Activated CD4-positive, alpha-beta T cell treated with anti-CD3 and anti-CD28 coated beads for 24 hours (primary cell): Measurements from ENCODE around the gene N4BP3.

Source experiments
- DNase-seq, 2 donors: peaks; one replicate each; pipeline ENCODE4 v3.0.0-alpha.2; 2020; ENCODE audit warnings: low read depth in 2 of 2

The N4BP3 gene

DNA sequence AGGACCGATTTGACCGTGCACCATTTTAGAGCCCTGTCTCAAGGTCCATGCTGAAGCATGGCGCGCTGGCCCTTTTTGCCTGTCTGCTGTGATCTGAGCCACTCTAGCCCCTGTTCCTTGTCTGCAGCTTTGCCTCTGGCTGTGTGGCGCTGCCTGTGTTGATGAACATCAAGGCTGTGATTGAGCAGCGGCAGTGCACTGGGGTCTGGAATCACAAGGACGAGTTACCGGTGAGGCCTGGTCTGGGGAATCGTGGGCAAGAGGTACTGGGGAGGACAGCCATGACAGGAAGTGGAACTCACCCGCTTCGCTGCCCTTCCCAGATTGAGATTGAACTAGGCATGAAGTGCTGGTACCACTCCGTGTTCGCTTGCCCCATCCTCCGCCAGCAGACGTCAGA is 34.1 kb downstream of the N4BP3 start:
- DNase-seq = no peak

DNA sequence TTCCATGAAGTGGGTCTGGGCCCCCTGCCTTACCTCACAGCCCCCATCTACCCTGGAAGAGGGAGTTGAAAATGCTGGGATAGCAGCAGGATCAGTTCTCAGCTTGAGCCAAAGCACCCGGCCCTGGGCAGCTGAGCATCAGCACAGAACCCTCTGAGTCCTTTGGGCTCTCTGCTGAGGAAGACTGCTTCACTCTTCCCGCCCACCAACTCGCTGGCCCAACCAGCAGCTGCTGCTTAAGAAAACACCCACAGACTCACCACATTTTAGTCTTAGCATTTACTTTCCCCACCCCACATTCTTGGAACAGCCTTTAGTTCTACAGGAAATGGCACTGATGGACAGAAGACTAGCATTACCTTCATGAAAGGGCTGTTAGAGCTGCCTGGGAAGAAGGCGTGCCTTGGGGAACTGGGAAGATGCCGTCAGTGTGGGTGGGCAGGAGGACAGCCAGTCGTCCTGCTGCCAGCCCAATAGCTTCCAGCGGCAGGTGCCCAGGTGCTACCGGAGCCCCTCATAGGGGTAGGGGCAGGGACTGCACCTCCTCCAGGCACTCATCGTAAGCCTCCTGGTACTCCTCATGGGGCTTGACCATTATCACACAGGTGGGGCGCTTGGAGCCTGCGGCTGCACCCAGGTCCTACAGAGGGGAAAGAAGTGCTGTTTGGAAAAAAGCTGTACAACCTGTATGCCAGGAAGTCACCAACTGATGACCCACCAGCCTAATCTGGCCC is 36.0 kb downstream of the N4BP3 start:
- no peak for DNase-seq

DNA sequence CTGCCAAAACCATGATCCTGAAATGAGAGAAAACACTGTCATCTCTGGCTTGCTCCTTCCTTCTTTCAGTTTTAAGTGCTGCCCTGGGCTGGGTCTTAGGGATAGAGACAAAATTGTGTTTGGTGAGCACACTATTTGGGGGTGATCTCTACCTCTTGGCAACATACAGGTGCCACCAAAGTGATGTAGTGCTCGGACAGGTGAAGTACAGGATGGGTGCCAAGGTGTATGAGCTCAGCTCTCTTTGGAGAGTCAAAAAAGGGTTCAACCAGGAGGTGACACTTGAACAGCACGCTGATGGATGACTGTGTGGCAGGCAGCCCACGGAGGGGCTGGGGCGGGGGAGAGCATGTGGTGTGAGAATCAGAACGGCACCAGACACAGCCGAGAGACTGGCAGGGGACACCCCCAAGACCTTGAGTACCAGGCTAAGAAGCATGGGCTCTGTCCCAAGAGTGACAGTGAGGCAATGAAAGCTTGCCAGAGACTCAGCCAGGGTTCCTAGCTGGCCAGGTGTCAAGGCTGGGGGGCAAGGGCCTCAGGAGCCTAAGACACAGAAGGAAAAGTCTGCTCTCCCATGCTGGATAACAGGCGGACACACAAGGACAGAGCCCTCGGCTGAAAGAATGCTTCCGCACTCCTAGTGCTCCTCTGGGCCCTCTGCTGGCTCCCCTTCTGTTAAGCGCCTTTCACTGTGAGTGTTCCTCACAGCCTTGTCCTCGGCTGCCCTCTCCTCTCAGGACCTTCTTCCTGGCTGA is 37.8 kb downstream of the N4BP3 start:
- DNase-seq = no peak

DNA sequence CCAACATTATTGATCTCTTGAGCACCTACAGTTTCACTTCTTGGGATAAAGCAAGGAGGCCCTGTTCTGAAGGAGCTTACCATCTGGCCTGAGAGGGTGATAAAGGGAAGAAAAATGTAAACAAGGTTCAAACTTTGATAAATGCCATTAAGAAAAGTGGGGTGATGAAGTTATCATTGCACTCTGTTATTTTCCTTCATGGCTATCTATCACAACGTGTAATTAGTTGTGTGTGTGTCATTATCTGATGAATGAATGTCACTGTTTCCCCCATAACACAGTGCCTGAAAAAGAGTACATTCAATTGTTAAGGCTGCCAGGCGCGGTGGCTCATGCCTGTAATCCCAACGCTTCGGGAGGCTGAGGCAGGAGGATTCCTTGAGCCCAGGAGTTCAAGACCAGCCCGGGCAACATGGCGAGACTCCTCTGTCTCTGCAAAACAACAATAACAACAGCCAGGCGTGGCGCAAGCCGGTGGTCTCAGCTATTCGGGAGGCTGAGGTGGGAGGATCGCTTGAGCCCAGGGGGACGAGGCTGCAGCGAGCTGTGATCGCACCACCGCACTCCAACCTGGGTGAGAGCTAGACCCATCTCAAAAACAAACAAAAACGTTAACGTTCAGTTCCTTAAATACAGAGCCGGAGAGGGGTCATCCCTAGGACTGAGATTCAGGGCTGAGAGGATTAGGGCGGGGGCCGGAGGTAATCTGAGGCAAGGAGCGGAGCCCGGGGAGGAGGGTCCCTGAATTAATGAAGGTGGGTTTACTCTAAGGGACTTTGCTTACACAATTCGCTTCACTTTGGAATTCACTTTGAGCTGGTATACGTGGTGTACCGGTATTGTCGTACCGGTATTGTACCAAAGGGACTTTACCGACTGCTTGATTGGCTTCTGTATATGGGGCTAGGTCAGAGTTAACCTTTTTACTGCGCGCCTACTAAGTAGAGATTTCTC is 39.4 kb downstream of the N4BP3 start:
- no peak for DNase-seq

DNA sequence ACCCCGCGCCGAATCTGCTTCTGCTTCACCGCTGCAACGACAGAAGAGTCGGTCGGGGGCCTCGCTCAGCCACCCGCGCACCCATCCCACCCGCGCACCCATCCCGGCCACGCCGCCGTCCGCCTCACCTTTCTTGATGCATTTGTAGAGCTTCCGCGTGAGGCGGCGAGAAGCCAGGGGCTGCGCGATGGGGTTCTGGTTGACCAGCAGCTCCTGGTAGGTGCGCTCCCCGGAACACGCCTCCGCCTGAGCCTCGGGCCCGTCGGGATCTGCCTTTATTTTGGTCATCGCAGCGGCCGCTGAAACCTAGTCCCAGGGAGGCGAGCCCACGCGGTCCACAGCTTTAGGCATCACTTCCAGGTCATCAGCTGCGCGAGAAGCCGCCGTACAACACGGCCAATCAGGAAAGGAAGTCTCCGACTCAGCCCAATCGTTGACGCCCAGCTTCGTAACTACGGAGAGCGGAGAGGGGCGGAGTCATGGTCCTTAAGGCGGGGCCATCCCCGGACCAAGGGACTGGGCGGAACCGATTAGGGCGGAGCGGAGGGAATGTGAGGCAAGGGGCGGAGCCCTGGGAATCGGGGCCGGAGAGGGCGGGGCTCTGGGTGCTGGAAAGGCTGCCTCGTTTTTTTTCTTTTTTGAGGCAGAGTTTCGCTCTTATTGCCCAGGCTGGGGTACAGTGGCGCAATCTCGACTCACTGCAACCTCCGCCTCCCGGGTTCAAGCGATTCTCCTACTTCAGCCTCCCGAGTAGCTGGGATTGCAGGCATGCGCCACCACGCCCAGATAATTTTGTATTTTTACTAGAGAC is 40.4 kb downstream of the N4BP3 start, which contains the start of gene NHP2:
TSS of gene NHP2 (minus strand) at position 356 of the 811 bp plus-strand sequence. CDS start at position 288, 68 bp downstream.
- peak; percentile 97 to 98 for DNase-seq

DNA sequence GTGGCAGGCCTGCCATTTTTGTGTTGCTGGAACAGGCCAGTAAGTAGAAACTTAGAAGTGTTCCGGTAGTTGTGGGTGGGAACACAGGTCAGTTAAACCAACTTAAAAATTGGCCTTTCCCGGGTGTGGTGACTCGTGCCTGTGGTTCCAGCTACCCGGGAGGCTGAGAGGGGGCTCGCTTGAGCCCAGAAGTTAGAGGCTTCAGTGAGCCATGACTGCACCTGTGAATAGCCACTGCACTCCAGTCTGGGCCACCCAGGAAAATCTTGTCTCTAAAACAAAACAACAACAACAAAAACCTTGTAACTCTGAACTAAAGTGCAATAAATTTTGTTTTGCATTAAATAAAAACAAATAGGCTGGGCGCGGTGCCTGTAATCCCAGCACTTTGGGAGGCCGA is 41.7 kb downstream of the N4BP3 start:
- DNase-seq = no peak

DNA sequence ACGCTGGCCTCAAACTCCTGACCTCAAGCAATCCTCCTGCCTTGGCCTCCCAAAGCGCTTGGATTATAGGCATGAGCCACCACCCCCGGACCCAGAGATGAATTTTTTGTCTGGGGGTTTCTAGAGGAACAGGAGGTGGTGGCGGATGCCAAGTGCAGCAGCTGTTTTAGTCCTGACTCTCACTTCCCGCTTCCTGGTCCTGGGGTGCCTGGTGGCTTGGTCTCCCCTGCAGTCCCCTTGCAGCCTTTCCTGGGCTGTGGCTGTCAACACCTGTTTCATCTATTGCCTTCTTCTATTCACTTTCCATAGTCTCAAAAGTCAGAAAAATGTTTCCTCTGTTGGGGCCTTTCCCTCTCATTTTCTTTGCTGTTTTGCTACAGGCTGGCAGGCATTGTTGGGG is 46.8 kb downstream of the N4BP3 start:
- DNase-seq = no peak

DNA sequence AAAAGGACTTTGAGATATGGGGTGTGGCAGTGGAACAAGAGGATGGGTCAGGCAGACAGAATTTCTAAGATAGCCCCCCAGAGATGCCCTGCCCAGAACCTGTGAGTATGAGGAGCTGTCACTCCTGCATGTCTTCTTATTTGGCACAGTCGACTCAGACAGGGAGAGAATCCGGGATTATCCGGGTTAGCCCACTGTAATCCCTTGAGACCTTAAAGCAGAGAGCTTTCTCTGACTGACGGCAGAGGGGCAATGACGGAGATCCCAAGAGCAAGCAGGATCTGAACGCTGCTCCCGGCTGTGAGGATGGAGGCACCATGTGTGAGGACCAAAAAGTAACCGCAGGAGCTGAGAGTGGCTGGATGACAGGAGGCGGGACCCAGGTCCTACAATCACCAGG is 49.1 kb downstream of the N4BP3 start:
- no peak for DNase-seq

DNA sequence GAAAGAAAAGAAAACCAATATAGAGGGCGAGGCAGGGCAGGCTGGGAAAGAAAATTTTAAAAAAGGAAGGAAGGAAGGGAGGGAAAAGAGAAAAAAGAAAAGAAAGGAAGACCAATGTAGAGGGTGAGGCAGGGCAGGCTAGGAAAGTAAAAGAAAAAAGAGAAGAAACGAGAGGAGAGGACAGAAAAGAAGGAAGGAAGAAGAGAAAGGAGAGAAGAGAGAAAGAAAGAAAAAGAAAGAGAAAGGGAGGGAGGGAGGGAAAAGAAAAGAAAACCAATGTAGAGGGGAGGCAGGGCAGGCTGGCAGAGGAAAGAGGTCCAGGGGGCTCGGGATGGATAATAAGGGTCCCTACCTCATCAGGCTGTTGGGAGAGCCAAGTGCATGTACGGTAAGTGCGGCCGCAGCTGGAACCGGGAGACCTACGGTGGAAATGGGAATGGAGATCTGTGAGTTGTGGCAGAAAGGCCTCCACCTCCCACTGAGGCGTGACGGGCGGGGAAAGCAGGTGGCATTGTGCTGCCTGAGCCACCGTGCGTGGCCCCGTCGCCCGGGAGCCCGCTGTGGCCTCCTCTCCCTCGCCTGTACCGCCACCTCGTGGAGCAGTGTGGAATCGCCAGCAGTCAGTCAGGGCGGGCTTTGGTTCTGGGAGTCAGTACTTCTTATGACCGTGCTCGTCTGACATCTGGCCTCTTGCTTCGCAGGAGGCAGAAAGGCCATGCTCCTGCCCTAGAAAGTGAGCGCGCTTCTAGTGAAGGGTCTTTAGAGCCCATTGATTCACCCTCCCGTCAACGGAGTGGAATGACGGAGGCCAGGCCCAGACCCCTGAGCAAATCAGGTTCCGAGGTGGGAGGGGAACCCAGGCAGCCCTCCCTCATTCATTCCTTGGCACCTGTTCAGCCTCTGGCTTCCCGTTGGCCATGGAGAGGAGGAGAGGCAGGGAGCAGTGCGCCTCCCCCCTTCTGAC is 50.7 kb downstream of the N4BP3 start:
- DNase-seq = peak; percentile 89 to 93

DNA sequence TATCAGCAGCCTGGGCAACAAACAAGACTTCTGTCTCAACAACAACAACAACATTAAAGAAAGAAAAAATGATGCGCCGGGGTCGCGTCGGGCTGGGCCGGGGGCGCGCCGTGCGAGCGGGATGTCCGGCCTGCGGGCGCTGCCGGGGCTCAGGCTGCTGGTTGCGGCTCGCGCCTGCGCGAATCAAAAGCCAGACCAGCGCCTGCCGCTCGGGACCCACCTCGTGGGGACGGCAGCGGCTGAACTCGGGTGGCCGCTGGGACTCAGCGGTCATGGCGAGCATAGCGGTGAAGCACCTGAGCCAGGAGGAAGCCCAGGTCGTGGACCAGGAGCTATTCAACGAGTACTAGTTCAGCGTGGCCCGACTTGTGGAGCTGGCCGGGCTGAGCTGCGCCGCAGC is 52.2 kb downstream of the N4BP3 start:
- no peak for DNase-seq

DNA sequence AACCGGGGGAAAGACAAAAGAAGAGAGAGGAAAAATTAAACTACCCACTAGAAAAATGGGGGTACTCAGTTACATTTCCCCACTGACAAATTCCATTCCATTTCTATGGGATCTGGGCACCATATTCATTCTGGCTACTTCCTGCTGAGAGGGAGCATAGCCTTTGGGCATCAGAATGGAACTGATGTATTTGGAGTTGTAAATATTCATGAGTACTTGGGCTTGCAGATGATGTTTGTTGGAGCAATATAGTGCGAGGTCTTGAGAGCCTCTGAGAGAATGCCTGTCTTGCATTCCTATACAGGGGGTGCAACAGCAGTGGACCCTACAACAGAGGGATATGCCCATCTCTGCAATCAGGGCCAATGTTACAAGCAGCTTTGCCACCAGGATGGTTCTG is 57.1 kb downstream of the N4BP3 start:
- no peak for DNase-seq

DNA sequence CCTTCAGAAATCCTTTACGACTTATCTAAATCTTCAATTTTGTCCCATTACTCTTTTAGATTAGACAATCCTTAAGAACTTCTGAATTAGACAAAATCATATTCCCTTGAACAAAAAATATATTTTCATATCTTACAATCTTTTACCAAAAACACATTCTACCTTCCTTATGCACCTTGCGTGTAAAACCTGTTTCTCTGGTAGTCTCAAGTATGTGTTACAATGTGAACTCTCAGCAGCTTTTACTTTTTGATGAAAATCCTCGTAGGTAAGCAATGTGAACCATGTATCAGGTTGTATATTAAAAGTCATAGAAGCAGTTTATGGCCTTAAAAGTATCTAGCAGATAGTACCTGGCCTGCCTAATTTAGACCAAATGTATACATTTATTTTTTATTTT is 61.1 kb downstream of the N4BP3 start:
- DNase-seq = no peak
